Effector memory CD4-positive, alpha-beta T cell (primary cell): ENCODE measurements around the gene MYCBPAP.

ENCODE experiments used
- DNase-seq, 3 donors: peaks; one replicate each; pipeline ENCODE4 v3.0.0-alpha.2; 2020
- H3K27ac ChIP-seq: 2 replicates; pipeline ENCODE4 v1.7.0; 2013; ENCODE audit warnings: mild to moderate bottlenecking, low read length, moderate library complexity; ENCODE audit not compliant: insufficient read depth, poor library complexity, severe bottlenecking
- H3K27me3 ChIP-seq: replicated peaks from 2 replicates; pipeline ENCODE4 v1.7.0; 2013; ENCODE audit warnings: mild to moderate bottlenecking, low read length; ENCODE audit not compliant: insufficient read depth, control insufficient read depth, poor library complexity, severe bottlenecking
- H3K36me3 ChIP-seq: 2 replicates; pipeline ENCODE4 v1.7.0; 2013; ENCODE audit warnings: mild to moderate bottlenecking, low read length, moderate library complexity; ENCODE audit not compliant: control insufficient read depth, insufficient read depth
- H3K4me1 ChIP-seq: 2 replicates; pipeline ENCODE4 v1.7.0; 2013; ENCODE audit warnings: low read length, mild to moderate bottlenecking; ENCODE audit not compliant: control insufficient read depth, insufficient read depth, poor library complexity, severe bottlenecking
- H3K4me3 ChIP-seq: 2 replicates; pipeline ENCODE4 v1.7.0; 2013; ENCODE audit warnings: low read length, low read depth, mild to moderate bottlenecking; ENCODE audit not compliant: insufficient read depth, poor library complexity, severe bottlenecking
- H3K9me3 ChIP-seq: 2 replicates; pipeline ENCODE4 v1.7.0; 2013; ENCODE audit warnings: mild to moderate bottlenecking, low read length, moderate library complexity; ENCODE audit not compliant: control insufficient read depth

MYCBPAP gene

DNA sequence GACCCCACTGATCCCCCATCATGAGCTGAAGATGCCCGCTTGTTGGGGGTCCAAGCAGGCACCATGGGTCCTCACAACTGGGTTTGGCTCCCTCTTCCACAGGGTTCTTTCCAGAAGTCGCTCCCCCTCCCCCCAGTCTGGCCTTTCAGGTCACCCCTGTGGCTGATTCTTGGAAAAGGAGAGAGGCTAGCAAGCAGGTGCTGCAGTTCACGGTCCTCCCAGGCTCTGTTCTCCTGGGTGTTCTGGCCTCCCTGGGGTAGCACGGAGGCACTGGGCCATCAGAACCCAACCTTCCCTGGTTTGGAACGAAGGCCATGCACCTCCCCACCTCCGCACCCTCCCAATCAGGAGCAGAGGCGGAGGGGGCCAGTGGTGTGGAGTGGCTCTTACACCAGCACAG, 71.2 kb downstream of the MYCBPAP start:
- DNase-seq, result no peak
- Histone ChIP-seq H3K4me1 (no peaks in the 10 kb centered on the region), H3K9me3 (no peaks in the 10 kb centered on the region), H3K27ac (no peak overlapping the region), H3K4me3 (no peak overlapping the region), H3K36me3 (no peaks in the 10 kb centered on the region), H3K27me3 (no peaks in the 10 kb centered on the region)

DNA sequence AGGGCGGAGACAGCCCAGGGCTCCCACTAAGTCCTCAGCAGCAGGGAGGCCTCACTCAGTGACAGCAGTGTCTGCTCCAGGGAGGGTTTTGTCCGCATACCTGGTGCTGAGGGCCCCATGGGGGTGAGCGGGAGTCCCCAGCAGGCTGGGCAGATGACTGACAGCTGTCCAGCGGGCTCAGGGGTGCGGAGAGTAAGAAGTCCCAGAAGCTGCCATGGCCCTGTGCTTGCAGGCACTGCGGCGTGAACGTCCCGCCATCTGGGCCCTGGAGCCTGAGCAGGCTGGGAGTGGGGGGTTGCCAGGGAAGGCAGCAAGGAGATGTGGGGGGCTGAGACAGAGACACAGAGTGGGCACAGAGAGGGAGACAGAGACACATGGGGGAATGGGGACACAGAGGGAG, 72.4 kb downstream of the MYCBPAP start:
- H3K4me1 ChIP-seq, result no peaks in the 10 kb centered on the region
- H3K4me3 ChIP-seq, result no peak overlapping the region
- no peaks in the 10 kb centered on the region for H3K36me3 ChIP-seq
- no peak for DNase-seq
- H3K27ac ChIP-seq, result no peak overlapping the region
- no peaks in the 10 kb centered on the region for H3K9me3 ChIP-seq
- H3K27me3 ChIP-seq, result no peaks in the 10 kb centered on the region
